ENCODE measurements around the gene DNAJB14. TPM values are rescaled to one million over a fixed set of nuclear protein-coding genes. Genes with fewer than 3 reads are reported as not detected.
"Not testable (repeated sequence)": the region's sequence is repeated elsewhere in the genome, so short reads cannot be mapped to it uniquely, and the experiment has no call there.

Gene DNAJB14
- polyA plus RNA-seq, 2 donors, result 6.4 to 7.0 TPM

- Histone ChIP-seq H3K27ac (ENCODE audit: low read depth in 2 of 2, low read length in 1 of 2) (no peak overlapping the region), H3K27me3 (ENCODE audit: control insufficient read depth in 1 of 2, insufficient read depth in 2 of 2, low read length in 2 of 2) (no peaks in the 10 kb centered on the region)
- 55 to 58% methylated on average over 5 of the region's 5 CpGs for WGBS, 2 donors
Measured at GRCh38 chr4:99965674-99966350, 19.4 kb upstream of the DNAJB14 start.

DNA sequence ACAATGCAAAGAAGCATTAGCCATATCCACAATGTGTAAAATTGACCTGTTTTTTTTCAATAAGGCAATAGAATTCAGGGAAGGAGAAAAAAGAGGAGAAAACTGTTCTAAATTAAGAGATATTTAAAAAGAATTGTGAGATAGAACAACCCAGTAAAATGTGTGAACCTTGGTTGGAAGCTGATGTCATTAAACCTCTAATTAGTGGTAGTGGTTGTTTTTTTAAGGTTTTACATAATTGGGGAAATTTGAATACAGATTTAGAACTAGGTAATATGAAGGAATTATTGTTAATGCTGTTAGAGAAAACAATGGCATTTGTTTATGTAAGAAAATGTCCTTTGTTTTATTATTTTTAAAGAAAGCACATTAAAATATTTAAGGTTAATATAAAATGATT is 18.8 kb upstream of the DNAJB14 start:
- Histone ChIP-seq H3K4me1 (ENCODE audit: control insufficient read depth in 2 of 2, insufficient read depth in 2 of 2, low read length in 1 of 2) (no peaks in the 10 kb centered on the region), H3K27ac (ENCODE audit: low read depth in 2 of 2, low read length in 1 of 2) (no peak overlapping the region), H3K36me3 (ENCODE audit: control insufficient read depth in 2 of 2, insufficient read depth in 2 of 2, low read length in 1 of 2) (no peaks in the 10 kb centered on the region)

More at GRCh38 chr4:99965674-99966350, 19.4 kb upstream of the DNAJB14 start:
- Histone ChIP-seq H3K36me3 (ENCODE audit: control insufficient read depth in 2 of 2, insufficient read depth in 2 of 2, low read length in 1 of 2) (no peaks in the 10 kb centered on the region), H3K4me1 (ENCODE audit: control insufficient read depth in 2 of 2, insufficient read depth in 2 of 2, low read length in 1 of 2) (no peaks in the 10 kb centered on the region), H3K9me3 (ENCODE audit: control insufficient read depth in 2 of 2, insufficient read depth in 1 of 2, low read depth in 1 of 2, low read length in 1 of 2) (no peaks in the 10 kb centered on the region), H3K4me3 (ENCODE audit: low read depth in 1 of 2, low read length in 2 of 2) (no peak overlapping the region)

GRCh38 chr4:99961711-99962110 is 15.3 kb upstream of the DNAJB14 start:
- H3K4me1 ChIP-seq (ENCODE audit: control insufficient read depth in 2 of 2, insufficient read depth in 2 of 2, low read length in 1 of 2), result no peaks in the 10 kb centered on the region
- WGBS, 2 donors, result 98 to 100% methylated on average over 1 of the region's 1 CpG

More for the DNA sequence above, 18.8 kb upstream of the DNAJB14 start:
- Histone ChIP-seq H3K9me3 (ENCODE audit: control insufficient read depth in 2 of 2, insufficient read depth in 1 of 2, low read depth in 1 of 2, low read length in 1 of 2) (no peaks in the 10 kb centered on the region), H3K4me3 (ENCODE audit: low read depth in 1 of 2, low read length in 2 of 2) (no peak overlapping the region), H3K27me3 (ENCODE audit: control insufficient read depth in 1 of 2, insufficient read depth in 2 of 2, low read length in 2 of 2) (no peaks in the 10 kb centered on the region)

DNA sequence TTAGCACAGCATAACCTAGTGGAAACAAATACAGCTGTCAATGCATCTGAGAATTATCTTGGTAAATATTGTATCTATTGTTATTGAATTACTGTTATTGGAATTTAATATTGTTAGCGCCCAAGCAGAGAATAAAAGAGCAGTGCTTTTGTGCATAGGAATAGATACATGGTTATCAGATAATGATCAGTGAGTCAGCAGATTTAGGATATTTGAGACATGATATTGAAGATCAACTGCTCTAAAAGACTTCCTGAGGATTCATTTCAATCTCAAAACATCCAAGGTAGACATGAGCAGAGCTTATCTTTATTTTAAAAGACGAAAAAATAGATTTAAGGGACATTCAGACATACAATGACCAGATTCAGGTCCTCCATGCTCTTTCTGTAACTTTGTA is 14.2 kb upstream of the DNAJB14 start:
- no peaks in the 10 kb centered on the region for H3K4me1 ChIP-seq (ENCODE audit: control insufficient read depth in 2 of 2, insufficient read depth in 2 of 2, low read length in 1 of 2)

More at GRCh38 chr4:99961711-99962110, 15.3 kb upstream of the DNAJB14 start:
- no peaks in the 10 kb centered on the region for H3K9me3 ChIP-seq (ENCODE audit: control insufficient read depth in 2 of 2, insufficient read depth in 1 of 2, low read depth in 1 of 2, low read length in 1 of 2)
- no peak overlapping the region for H3K27ac ChIP-seq (ENCODE audit: low read depth in 2 of 2, low read length in 1 of 2)
- no peak overlapping the region for H3K4me3 ChIP-seq (ENCODE audit: low read depth in 1 of 2, low read length in 2 of 2)
- H3K36me3 ChIP-seq (ENCODE audit: control insufficient read depth in 2 of 2, insufficient read depth in 2 of 2, low read length in 1 of 2), result no peaks in the 10 kb centered on the region
- H3K27me3 ChIP-seq (ENCODE audit: control insufficient read depth in 1 of 2, insufficient read depth in 2 of 2, low read length in 2 of 2), result no peaks in the 10 kb centered on the region

GRCh38 chr4:99958207-99958606 is 11.8 kb upstream of the DNAJB14 start:
- H3K27me3 ChIP-seq (ENCODE audit: control insufficient read depth in 1 of 2, insufficient read depth in 2 of 2, low read length in 2 of 2); H3K27ac ChIP-seq (ENCODE audit: low read depth in 2 of 2, low read length in 1 of 2); H3K36me3 ChIP-seq (ENCODE audit: control insufficient read depth in 2 of 2, insufficient read depth in 2 of 2, low read length in 1 of 2); H3K4me1 ChIP-seq (ENCODE audit: control insufficient read depth in 2 of 2, insufficient read depth in 2 of 2, low read length in 1 of 2); H3K9me3 ChIP-seq (ENCODE audit: control insufficient read depth in 2 of 2, insufficient read depth in 1 of 2, low read depth in 1 of 2, low read length in 1 of 2); H3K4me3 ChIP-seq (ENCODE audit: low read depth in 1 of 2, low read length in 2 of 2): not testable (repeated sequence)
- 93% methylated on average over 3 of the region's 3 CpGs for WGBS, 2 donors

More for the DNA sequence above, 14.2 kb upstream of the DNAJB14 start:
- no peaks in the 10 kb centered on the region for H3K36me3 ChIP-seq (ENCODE audit: control insufficient read depth in 2 of 2, insufficient read depth in 2 of 2, low read length in 1 of 2)
- 89 to 94% methylated on average over 2 of the region's 2 CpGs for WGBS, 2 donors
- no peaks in the 10 kb centered on the region for H3K27me3 ChIP-seq (ENCODE audit: control insufficient read depth in 1 of 2, insufficient read depth in 2 of 2, low read length in 2 of 2)
- H3K9me3 ChIP-seq (ENCODE audit: control insufficient read depth in 2 of 2, insufficient read depth in 1 of 2, low read depth in 1 of 2, low read length in 1 of 2), result no peaks in the 10 kb centered on the region
- no peak overlapping the region for H3K4me3 ChIP-seq (ENCODE audit: low read depth in 1 of 2, low read length in 2 of 2)
- H3K27ac ChIP-seq (ENCODE audit: low read depth in 2 of 2, low read length in 1 of 2), result no peak overlapping the region

GRCh38 chr4:99950913-99951254 is 4.5 kb upstream of the DNAJB14 start:
- WGBS, 2 donors, result 0 to 1% methylated on average over 8 of the region's 8 CpGs
- Histone ChIP-seq H3K27ac (ENCODE audit: low read depth in 2 of 2, low read length in 1 of 2) (peak overlapping the region; percentile 90 to 93), H3K36me3 (ENCODE audit: control insufficient read depth in 2 of 2, insufficient read depth in 2 of 2, low read length in 1 of 2) (no peaks in the 10 kb centered on the region)

GRCh38 chr4:99949999-99950912 is 3.8 kb upstream of the DNAJB14 start, which contains the start of gene H2AZ1:
Gene H2AZ1 (minus strand): TSS chr4:99950275. CDS start chr4:99950170, 105 bp downstream.
- H3K27ac ChIP-seq (ENCODE audit: low read depth in 2 of 2, low read length in 1 of 2), result peak within 1 kb of the TSS; percentile 90 to 98
- H3K4me1 ChIP-seq (ENCODE audit: control insufficient read depth in 2 of 2, insufficient read depth in 2 of 2, low read length in 1 of 2), result no peaks in the 10 kb centered on the region
- WGBS, 2 donors, result 0 to 1% methylated on average over 61 to 76 of the region's 76 CpGs
- no peaks in the 10 kb centered on the region for H3K27me3 ChIP-seq (ENCODE audit: control insufficient read depth in 1 of 2, insufficient read depth in 2 of 2, low read length in 2 of 2)
- H3K9me3 ChIP-seq (ENCODE audit: control insufficient read depth in 2 of 2, insufficient read depth in 1 of 2, low read depth in 1 of 2, low read length in 1 of 2), result no peaks in the 10 kb centered on the region
- H3K36me3 ChIP-seq (ENCODE audit: control insufficient read depth in 2 of 2, insufficient read depth in 2 of 2, low read length in 1 of 2), result no peaks in the 10 kb centered on the region
- peak within 1 kb of the TSS; percentile 86 to 97 for H3K4me3 ChIP-seq (ENCODE audit: low read depth in 1 of 2, low read length in 2 of 2)

More at GRCh38 chr4:99950913-99951254, 4.5 kb upstream of the DNAJB14 start:
- no peaks in the 10 kb centered on the region for H3K27me3 ChIP-seq (ENCODE audit: control insufficient read depth in 1 of 2, insufficient read depth in 2 of 2, low read length in 2 of 2)
- no peaks in the 10 kb centered on the region for H3K4me1 ChIP-seq (ENCODE audit: control insufficient read depth in 2 of 2, insufficient read depth in 2 of 2, low read length in 1 of 2)
- no peaks in the 10 kb centered on the region for H3K9me3 ChIP-seq (ENCODE audit: control insufficient read depth in 2 of 2, insufficient read depth in 1 of 2, low read depth in 1 of 2, low read length in 1 of 2)
- peak overlapping the region; percentile 71 to 97 for H3K4me3 ChIP-seq (ENCODE audit: low read depth in 1 of 2, low read length in 2 of 2)

GRCh38 chr4:99949034-99949998 is 2.9 kb upstream of the DNAJB14 start:
- Histone ChIP-seq H3K4me1 (ENCODE audit: control insufficient read depth in 2 of 2, insufficient read depth in 2 of 2, low read length in 1 of 2) (no peaks in the 10 kb centered on the region), H3K4me3 (ENCODE audit: low read depth in 1 of 2, low read length in 2 of 2) (peak overlapping the region; percentile 86 to 97), H3K27ac (ENCODE audit: low read depth in 2 of 2, low read length in 1 of 2) (peak overlapping the region; percentile 90 to 98), H3K36me3 (ENCODE audit: control insufficient read depth in 2 of 2, insufficient read depth in 2 of 2, low read length in 1 of 2) (no peaks in the 10 kb centered on the region), H3K9me3 (ENCODE audit: control insufficient read depth in 2 of 2, insufficient read depth in 1 of 2, low read depth in 1 of 2, low read length in 1 of 2) (no peaks in the 10 kb centered on the region), H3K27me3 (ENCODE audit: control insufficient read depth in 1 of 2, insufficient read depth in 2 of 2, low read length in 2 of 2) (no peaks in the 10 kb centered on the region)
- 0 to 1% methylated on average over 81 to 98 of the region's 98 CpGs for WGBS, 2 donors

GRCh38 chr4:99947608-99948007 is 1.2 kb upstream of the DNAJB14 start:
- Histone ChIP-seq H3K4me1 (ENCODE audit: control insufficient read depth in 2 of 2, insufficient read depth in 2 of 2, low read length in 1 of 2) (no peaks in the 10 kb centered on the region), H3K36me3 (ENCODE audit: control insufficient read depth in 2 of 2, insufficient read depth in 2 of 2, low read length in 1 of 2) (no peaks in the 10 kb centered on the region), H3K4me3 (ENCODE audit: low read depth in 1 of 2, low read length in 2 of 2) (peak overlapping the region in 1 of 2 donors; percentile 7), H3K9me3 (ENCODE audit: control insufficient read depth in 2 of 2, insufficient read depth in 1 of 2, low read depth in 1 of 2, low read length in 1 of 2) (no peaks in the 10 kb centered on the region), H3K27ac (ENCODE audit: low read depth in 2 of 2, low read length in 1 of 2) (peak overlapping the region; percentile 73 to 99), H3K27me3 (ENCODE audit: control insufficient read depth in 1 of 2, insufficient read depth in 2 of 2, low read length in 2 of 2) (no peaks in the 10 kb centered on the region)
- 76 to 80% methylated on average over 4 of the region's 4 CpGs for WGBS, 2 donors

All from esophagus (tissue), 2 donors.